HL-60 (cell line): ENCODE results near the gene POMT1.
A peak's percentile ranks its signal among the peaks of the same experiment; 100 is the strongest.

ENCODE experiments used
- GABPA ChIP-seq: IDR thresholded peaks from 2 replicates; pipeline ENCODE4 v1.6.1; 2012; ENCODE audit warnings: low read depth
- POLR2AphosphoS5 ChIP-seq: IDR thresholded peaks from 2 replicates; pipeline ENCODE4 v1.6.1; 2012; ENCODE audit warnings: low read depth
- REST ChIP-seq: IDR thresholded peaks from 2 replicates; pipeline ENCODE4 v1.6.1; 2012; ENCODE audit warnings: low read depth; ENCODE audit not compliant: insufficient replicate concordance
- TF ChIP-seq, protein P1 (sequence below): IDR thresholded peaks from one replicate; pipeline ENCODE4 v1.5.1; 2011; ENCODE audit warnings: low read length, control low read depth, inconsistent platforms; ENCODE audit not compliant: insufficient read depth

- TF ChIP-seq, protein P1, sequence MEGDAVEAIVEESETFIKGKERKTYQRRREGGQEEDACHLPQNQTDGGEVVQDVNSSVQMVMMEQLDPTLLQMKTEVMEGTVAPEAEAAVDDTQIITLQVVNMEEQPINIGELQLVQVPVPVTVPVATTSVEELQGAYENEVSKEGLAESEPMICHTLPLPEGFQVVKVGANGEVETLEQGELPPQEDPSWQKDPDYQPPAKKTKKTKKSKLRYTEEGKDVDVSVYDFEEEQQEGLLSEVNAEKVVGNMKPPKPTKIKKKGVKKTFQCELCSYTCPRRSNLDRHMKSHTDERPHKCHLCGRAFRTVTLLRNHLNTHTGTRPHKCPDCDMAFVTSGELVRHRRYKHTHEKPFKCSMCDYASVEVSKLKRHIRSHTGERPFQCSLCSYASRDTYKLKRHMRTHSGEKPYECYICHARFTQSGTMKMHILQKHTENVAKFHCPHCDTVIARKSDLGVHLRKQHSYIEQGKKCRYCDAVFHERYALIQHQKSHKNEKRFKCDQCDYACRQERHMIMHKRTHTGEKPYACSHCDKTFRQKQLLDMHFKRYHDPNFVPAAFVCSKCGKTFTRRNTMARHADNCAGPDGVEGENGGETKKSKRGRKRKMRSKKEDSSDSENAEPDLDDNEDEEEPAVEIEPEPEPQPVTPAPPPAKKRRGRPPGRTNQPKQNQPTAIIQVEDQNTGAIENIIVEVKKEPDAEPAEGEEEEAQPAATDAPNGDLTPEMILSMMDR: no peak
- TF ChIP-seq REST (peak; percentile 21), POLR2AphosphoS5 (no peak), GABPA (peak; percentile 81)
Observed at GRCh38 chr9:131530920-131531832, 28.5 kb downstream of the POMT1 start, which contains the start of gene UCK1.
